GM12878 (cell line): Measurements from ENCODE around the gene FTL. TPM values are rescaled to one million over a fixed set of nuclear protein-coding genes. Genes with fewer than 3 reads are reported as not detected.

Experiments
- BACH1 ChIP-seq: fragments of 450-650 bp; IDR thresholded peaks from 2 replicates; pipeline ENCODE4 v1.6.1; 2017; ENCODE audit warnings: mild to moderate bottlenecking, borderline replicate concordance
- CEBPZ ChIP-seq: fragments of 150-350 bp; IDR thresholded peaks from 2 replicates; pipeline ENCODE4 v1.6.1; 2016; ENCODE audit warnings: low read depth, low read length
- CHD2 ChIP-seq: IDR thresholded peaks from 2 replicates; pipeline ENCODE4 v1.6.1; 2011; ENCODE audit warnings: low read depth, low read length, improper control_type of control experiment, borderline replicate concordance
- ESRRA ChIP-seq: IDR thresholded peaks from 2 replicates; pipeline ENCODE4 v1.6.1; 2012; ENCODE audit warnings: mild to moderate bottlenecking, low read length, improper control_type of control experiment
- NRF1 ChIP-seq: conservative IDR thresholded peaks from 2 replicates; pipeline ENCODE4 v1.6.1; 2011; ENCODE audit warnings: mild to moderate bottlenecking, low read depth, low read length, improper control_type of control experiment
- RFX5 ChIP-seq: IDR thresholded peaks from 2 replicates; pipeline ENCODE4 v1.6.1; 2011; ENCODE audit warnings: low read depth, low read length, improper control_type of control experiment
- SIX5 ChIP-seq: IDR thresholded peaks from 2 replicates; pipeline ENCODE4 v1.6.1; 2011; ENCODE audit warnings: mild to moderate bottlenecking, low read depth, low read length, moderate library complexity; ENCODE audit not compliant: severe bottlenecking
- SPI1 ChIP-seq: IDR thresholded peaks from 2 replicates; pipeline ENCODE4 v1.6.1; 2011; ENCODE audit warnings: low read depth, mild to moderate bottlenecking, low read length, moderate library complexity, borderline replicate concordance; ENCODE audit not compliant: insufficient read depth
- STAT3 ChIP-seq: IDR thresholded peaks from 2 replicates; pipeline ENCODE4 v1.6.1; 2011; ENCODE audit warnings: low read depth, low read length, improper control_type of control experiment
- ZBTB40 ChIP-seq: fragments of 450-650 bp; IDR thresholded peaks from 2 replicates; pipeline ENCODE4 v1.6.1; 2016; ENCODE audit warnings: mild to moderate bottlenecking, moderate library complexity, borderline replicate concordance
- ZNF217 ChIP-seq: fragments of 450-650 bp; IDR thresholded peaks from 2 replicates; pipeline ENCODE4 v1.6.1; 2017; ENCODE audit warnings: antibody characterized with exemption, mild to moderate bottlenecking
- ZNF24 ChIP-seq: fragments of 450-650 bp; IDR thresholded peaks from 2 replicates; pipeline ENCODE4 v1.6.1; 2017; ENCODE audit warnings: antibody characterized with exemption, mild to moderate bottlenecking
- polyA plus RNA-seq, 11 experiments: library from polyadenylated mRNA; depleted of rRNA in 4 of 11; unstranded in 6 of 11; stranded (reverse) in 5 of 11; fragments of >200 nt; fragmentation: Nextera tagmentation in 4 of 11; fragmentation: Illumina TruSeq in 1 of 11; extraction: Ambion mirVana in 4 of 11; extraction: Trizol in 1 of 11; gene quantifications; 1 replicate in 1 of 11; 2 replicates in 10 of 11; pipeline versions ENCODE4 v1.2.1 to v1.2.3, GENCODE V29; 2011 to 2016; ENCODE audit warnings: inconsistent platforms in 2 of 11, missing spikeins in 2 of 11, low read depth in 1 of 11
- total RNA-seq, 4 experiments: library from RNA; depleted of rRNA in 3 of 4; stranded (reverse); fragments of >200 nt in 3 of 4; fragmentation: Illumina TruSeq in 1 of 4; extraction: Trizol in 1 of 4; gene quantifications; 2 replicates each; pipeline versions ENCODE4 v1.2.1 to v1.2.3, GENCODE V29; 2013 to 2021
- TF ChIP-seq, protein P1 (sequence below): fragments of 450-650 bp; IDR thresholded peaks from 2 replicates; pipeline ENCODE4 v1.6.1; 2017; ENCODE audit warnings: antibody characterized with exemption, mild to moderate bottlenecking, moderate library complexity
- TF ChIP-seq, protein P2 (sequence below): fragments of 450-650 bp; conservative IDR thresholded peaks from 2 replicates; pipeline ENCODE4 v1.6.1; 2017; ENCODE audit warnings: mild to moderate bottlenecking, moderate library complexity

Gene FTL
- total and polyA plus RNA-seq, 10 of the 15 experiments (the other 5 are each of a cell fraction or from before 2014, with no cell fraction given) = 364 to 8,913 (median 1,595) TPM

GRCh38 chr19:48966541-48967345 lies 1.6 kb downstream of the FTL start (continued):
- TF ChIP-seq ZBTB40 (no peak), SIX5 (no peak), ZNF217 (no peak), SPI1 (peak; percentile 63; the same call in 1 of the 2 replicates), CEBPZ (no peak), CHD2 (0 out of 2 replicates have a peak, but pooled peaks have one; percentile 18), NRF1 (no peak), RFX5 (no peak), ESRRA (no peak), ZNF24 (no peak), STAT3 (no peak), BACH1 (peak; percentile 69; the same call in 1 of the 2 replicates)
- TF ChIP-seq, protein P1, sequence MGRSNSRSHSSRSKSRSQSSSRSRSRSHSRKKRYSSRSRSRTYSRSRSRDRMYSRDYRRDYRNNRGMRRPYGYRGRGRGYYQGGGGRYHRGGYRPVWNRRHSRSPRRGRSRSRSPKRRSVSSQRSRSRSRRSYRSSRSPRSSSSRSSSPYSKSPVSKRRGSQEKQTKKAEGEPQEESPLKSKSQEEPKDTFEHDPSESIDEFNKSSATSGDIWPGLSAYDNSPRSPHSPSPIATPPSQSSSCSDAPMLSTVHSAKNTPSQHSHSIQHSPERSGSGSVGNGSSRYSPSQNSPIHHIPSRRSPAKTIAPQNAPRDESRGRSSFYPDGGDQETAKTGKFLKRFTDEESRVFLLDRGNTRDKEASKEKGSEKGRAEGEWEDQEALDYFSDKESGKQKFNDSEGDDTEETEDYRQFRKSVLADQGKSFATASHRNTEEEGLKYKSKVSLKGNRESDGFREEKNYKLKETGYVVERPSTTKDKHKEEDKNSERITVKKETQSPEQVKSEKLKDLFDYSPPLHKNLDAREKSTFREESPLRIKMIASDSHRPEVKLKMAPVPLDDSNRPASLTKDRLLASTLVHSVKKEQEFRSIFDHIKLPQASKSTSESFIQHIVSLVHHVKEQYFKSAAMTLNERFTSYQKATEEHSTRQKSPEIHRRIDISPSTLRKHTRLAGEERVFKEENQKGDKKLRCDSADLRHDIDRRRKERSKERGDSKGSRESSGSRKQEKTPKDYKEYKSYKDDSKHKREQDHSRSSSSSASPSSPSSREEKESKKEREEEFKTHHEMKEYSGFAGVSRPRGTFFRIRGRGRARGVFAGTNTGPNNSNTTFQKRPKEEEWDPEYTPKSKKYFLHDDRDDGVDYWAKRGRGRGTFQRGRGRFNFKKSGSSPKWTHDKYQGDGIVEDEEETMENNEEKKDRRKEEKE = 0 out of 2 replicates have a peak, but pooled peaks have one; percentile 6
- TF ChIP-seq, protein P2, sequence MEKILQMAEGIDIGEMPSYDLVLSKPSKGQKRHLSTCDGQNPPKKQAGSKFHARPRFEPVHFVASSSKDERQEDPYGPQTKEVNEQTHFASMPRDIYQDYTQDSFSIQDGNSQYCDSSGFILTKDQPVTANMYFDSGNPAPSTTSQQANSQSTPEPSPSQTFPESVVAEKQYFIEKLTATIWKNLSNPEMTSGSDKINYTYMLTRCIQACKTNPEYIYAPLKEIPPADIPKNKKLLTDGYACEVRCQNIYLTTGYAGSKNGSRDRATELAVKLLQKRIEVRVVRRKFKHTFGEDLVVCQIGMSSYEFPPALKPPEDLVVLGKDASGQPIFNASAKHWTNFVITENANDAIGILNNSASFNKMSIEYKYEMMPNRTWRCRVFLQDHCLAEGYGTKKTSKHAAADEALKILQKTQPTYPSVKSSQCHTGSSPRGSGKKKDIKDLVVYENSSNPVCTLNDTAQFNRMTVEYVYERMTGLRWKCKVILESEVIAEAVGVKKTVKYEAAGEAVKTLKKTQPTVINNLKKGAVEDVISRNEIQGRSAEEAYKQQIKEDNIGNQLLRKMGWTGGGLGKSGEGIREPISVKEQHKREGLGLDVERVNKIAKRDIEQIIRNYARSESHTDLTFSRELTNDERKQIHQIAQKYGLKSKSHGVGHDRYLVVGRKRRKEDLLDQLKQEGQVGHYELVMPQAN = no peak
